Activated CD8-positive, alpha-beta memory T cell treated with anti-CD3 and anti-CD28 coated beads for 1 hour (primary cell): ENCODE results near the gene PA2G4.
"Not testable (repeated sequence)": the region's sequence is repeated elsewhere in the genome, so short reads cannot be mapped to it uniquely, and the experiment has no call there.

Experiments used
- DNase-seq, 2 donors: peaks; one replicate each; pipeline ENCODE4 v3.0.0-alpha.2; 2020; ENCODE audit warnings: low read depth in 1 of 2; ENCODE audit errors: extremely low read depth in 1 of 2

PA2G4 gene

GRCh38 chr12:56104109-56104814 lies at the start of gene PA2G4:
TSS of gene PA2G4 (plus strand) at chr12:56104559. CDS start at chr12:56104738, 179 bp downstream.
- DNase-seq, result peak; percentile 85 to 88

- DNase-seq, result not testable (repeated sequence)
Observed at GRCh38 chr12:56059964-56060363, 44.4 kb upstream of the PA2G4 start.

GRCh38 chr12:56061982-56062381 lies 42.4 kb upstream of the PA2G4 start:
- DNase-seq, result no peak

- no peak for DNase-seq
Observed at GRCh38 chr12:56062996-56063395, 41.4 kb upstream of the PA2G4 start.

GRCh38 chr12:56071648-56072047 lies 32.7 kb upstream of the PA2G4 start:
- no peak for DNase-seq

GRCh38 chr12:56074396-56074795 lies 30.0 kb upstream of the PA2G4 start:
- no peak for DNase-seq

GRCh38 chr12:56077966-56078365 lies 26.4 kb upstream of the PA2G4 start:
- DNase-seq, result not testable (repeated sequence)

GRCh38 chr12:56078427-56078826 lies 25.9 kb upstream of the PA2G4 start:
- DNase-seq, result no peak

- DNase-seq, result peak in 1 of 2 donors; percentile 38
Observed at GRCh38 chr12:56078931-56079722, 25.2 kb upstream of the PA2G4 start.

GRCh38 chr12:56079723-56080555 lies 24.4 kb upstream of the PA2G4 start, which contains the start of gene ERBB3:
TSS of gene ERBB3 (plus strand) at chr12:56080165. CDS start at chr12:56080301, 136 bp downstream.
- DNase-seq, result peak; percentile 28 to 44

GRCh38 chr12:56080556-56081138 lies 23.7 kb upstream of the PA2G4 start:
- no peak for DNase-seq

- DNase-seq, result no peak
Observed at GRCh38 chr12:56081393-56082347, 22.7 kb upstream of the PA2G4 start.

- no peak for DNase-seq
Observed at GRCh38 chr12:56082382-56082781, 22.0 kb upstream of the PA2G4 start.

- DNase-seq, result no peak
Observed at GRCh38 chr12:56082967-56083366, 21.4 kb upstream of the PA2G4 start.

GRCh38 chr12:56084958-56085543 lies 19.3 kb upstream of the PA2G4 start:
- DNase-seq, result no peak

GRCh38 chr12:56086096-56086495 lies 18.3 kb upstream of the PA2G4 start:
- DNase-seq, result no peak

GRCh38 chr12:56086608-56087007 lies 17.8 kb upstream of the PA2G4 start:
- DNase-seq, result no peak

GRCh38 chr12:56087220-56087619 lies 17.1 kb upstream of the PA2G4 start:
- DNase-seq, result no peak

- DNase-seq, result no peak
Observed at GRCh38 chr12:56097738-56098137, 6.6 kb upstream of the PA2G4 start.
